SW 1271 (cell line): ENCODE data around the gene RHPN2.
A peak's percentile ranks its signal among the peaks of the same experiment; 100 is the strongest.
"Not testable (repeated sequence)": the region's sequence is repeated elsewhere in the genome, so short reads cannot be mapped to it uniquely, and the experiment has no call there.

ENCODE experiments used
- DNase-seq, 2 experiments: peaks; one replicate each; lab custom pipeline; 2025; lab: John Stamatoyannopoulos, UW

The RHPN2 gene

DNA sequence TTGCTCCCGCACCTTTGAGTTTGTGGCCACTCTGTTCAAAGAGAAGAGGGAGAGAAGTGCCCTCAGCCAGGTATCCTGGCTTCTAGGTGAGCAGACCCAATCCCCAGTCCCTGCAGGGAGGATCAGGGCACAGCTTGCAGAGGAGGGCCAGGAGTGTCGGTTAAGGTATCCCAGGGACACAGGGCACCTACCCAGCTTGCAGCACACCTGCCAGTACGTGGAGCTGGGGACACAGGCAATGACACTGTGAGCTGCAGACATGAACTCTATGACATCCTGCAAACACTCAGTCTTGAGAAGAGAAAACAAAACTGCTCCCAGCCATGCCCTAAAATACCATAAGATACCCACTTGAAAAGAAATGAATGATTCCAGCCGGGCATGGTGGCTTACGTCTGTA lies 38.1 kb downstream of the RHPN2 start:
- DNase-seq: not testable (repeated sequence)

DNA sequence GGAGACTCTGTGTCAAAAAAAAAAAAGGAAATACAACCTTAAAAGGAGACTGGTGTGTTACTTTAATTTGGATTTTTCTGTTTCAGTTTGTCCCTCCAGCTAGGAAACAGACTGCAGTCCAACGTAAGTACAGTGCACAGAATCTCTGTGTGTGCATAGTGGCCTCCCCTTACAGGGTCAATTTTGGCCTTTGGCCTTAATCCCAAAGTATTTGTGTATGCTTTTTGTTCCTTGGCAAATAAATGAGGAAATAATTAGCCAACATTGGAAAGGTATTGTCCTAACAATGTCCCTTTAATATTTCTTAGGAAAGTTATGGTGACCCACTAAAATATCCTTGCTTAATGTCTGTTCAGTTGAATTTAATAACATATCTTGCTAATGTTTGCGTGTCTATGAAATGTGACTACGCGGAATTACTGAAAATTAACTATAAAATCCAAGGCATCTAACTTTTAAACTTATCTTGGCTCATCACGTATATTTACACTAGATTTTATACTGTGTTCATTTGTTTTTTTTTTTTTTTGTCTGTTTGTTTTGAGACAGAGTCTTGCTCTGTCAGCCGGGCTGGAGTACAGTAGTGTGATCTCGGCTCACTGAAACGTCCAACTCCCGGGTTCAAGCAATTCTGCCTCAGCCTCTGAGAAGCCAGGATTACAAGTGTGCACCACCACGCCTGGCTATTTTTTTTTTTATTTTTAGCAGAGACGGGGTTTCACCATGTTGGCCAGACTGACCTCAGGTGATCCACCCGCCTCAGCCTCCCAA lies 39.0 kb downstream of the RHPN2 start:
- not testable (repeated sequence) for DNase-seq

DNA sequence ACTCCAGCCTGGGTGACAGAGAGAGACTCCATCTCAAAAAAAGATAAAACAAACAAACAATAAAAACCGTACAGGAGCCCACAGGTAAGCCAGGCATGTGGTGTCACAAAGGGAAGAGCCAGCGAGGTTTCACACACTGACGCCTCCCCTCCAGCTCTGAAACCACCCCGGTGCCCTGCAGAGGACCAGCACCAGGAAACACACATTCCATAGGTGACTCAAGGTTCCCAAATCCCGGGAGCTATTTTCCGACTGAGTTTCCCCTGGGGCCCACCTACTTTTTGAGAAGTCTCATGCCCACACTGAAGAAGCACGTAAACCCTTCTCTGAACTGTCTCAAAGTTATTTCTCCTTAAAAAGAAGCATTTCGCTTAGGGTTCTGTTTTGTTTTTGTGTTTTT lies 40.3 kb downstream of the RHPN2 start:
- no peak for DNase-seq

DNA sequence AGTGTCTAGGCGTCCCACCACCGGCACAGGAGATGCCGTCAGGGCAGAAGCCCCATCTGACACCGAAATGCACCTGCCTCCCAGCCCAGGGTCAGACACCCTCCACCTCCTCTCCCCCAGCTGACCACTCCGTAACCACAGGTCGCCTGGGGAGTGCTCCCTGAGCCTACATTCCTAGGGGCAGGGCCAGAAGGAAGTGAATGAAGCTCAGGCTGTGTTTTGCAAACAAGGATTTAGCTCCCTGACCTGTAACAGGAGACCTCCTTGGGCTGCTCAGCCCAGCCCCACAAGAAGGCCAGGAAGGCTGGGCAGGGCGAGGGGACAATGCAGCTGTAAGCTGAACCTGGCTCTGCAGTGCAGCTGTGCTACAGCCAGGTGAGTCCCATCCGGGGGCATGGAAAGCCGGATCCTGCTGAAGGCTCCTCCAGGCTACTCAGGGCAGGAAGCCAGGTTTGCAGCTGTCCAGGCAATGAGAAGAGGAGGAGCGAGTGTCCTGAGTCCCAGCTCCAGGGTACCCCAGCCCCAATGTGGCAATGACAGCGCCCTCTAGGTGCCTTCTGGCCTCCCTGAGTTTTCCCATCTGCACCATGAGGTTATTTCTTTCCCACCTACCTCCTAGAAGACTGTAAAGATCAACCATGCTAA lies 42.1 kb downstream of the RHPN2 start:
- DNase-seq: no peak

DNA sequence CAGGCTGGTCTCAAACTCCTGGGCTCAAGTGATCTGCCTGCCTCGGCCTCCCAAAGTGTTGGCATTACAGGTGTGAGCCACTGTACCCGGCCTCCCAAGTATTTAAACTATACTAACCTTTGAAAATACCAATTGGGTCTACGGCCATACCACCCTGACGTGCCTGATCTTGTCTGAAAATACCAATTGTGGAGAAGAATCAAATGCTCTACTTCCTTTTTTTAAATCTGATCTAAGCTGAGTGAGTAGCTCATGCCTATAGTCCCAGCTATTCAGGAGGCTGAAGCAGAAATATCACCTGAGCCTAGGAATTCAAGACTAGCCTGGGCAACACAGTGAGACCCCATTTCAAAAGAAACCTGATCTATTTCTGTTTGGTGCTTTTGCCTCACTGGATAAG lies 53.8 kb downstream of the RHPN2 start:
- not testable (repeated sequence) for DNase-seq

DNA sequence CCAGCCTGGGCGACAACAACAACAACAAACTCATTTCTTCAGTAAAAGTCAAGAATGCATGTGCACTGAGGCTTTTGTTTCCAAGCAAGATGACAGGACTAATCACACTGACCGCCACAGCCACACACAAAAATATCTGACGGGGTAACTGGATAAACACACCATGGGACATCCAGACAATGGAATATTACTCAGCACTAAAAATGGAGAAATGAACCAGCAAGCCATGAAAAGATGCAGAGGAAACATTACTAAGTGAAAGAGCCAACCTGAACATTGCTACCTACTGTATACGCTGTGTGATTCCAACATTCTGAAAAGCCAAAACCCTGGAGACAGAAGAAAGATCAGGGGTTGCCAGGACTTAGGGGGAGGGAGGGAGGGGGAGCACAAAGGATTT lies 56.0 kb downstream of the RHPN2 start:
- DNase-seq: no peak

DNA sequence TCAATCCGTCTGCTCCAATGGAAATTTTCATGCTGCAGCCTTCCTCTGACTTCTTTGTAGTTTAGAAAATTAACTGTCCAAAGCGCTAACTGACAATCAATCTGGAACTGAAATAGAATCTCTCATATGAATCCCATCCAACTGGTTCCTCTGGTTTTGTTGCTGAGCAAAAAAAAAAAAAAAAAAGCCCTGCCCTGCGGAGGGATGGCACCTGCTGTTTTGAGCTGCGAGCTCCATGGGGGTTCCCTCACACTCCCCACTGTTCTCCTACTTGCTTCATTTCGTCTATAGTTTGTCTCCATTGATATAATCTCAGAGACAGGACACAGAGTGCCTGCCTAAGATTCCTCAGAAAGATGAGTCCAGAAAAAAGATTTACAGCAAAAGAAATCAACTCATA lies 59.2 kb downstream of the RHPN2 start:
- no peak for DNase-seq

DNA sequence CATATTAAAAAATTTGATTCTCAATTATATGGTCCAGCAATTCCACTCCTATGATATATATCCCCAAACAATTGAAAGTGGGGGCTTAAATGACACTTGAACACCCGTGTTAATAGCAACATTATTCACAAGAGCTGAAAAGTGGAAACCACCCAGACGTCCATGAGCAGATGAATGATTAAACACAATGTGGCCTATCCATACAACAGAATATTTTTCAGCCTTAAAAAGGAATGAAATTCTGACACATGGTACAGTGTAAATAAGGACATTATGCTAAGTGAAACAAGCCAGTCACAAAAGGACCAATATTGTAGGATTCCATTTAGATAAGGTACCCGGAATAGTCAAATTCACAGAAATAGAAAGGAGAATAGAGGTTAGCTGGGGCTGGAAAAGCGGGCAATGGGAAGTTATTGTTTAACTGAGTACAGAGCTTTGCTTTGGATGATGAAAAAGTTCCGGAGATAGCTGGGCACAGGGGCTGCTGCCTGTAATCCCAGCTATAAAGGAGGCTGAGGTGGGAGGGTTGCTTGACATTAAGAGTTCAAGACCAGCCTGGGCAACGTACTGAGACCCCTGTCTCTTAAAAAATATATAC lies 61.2 kb downstream of the RHPN2 start:
- not testable (repeated sequence) for DNase-seq

DNA sequence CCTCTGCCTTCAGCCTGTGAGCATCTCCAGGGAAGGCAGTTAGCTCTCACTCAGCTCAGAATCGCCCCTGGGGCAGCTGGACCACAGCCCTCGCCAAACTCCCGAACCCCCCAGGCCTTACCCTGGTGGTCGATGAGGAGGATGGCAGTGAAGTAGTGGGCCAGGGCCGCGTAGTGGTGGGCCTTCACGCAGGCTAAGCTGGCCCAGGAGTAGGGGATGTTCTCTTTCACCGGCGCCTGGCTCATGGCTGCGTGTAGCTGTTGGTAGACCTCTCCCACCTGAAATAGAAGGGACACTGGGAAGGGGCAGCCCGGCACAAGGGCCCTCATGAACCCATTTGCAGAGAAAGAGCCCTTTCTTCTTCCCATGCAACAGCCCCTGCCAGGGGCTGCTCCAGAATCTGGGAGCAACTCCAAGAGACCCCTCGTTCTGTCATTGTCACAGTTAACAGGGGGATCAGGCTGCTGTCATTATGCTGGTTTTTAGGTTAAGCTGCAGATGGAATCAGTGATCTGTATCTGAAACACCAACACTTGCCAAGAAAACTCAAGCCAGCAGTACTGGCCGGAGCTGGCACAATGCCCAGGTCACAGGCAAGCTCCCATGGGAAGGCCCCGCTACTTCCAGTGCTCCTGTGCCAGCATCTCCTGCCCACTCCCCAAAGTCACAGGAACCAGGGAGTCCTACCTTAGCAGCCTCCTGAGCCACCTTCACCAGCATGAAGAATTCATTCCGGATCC lies 62.4 kb downstream of the RHPN2 start:
- not testable (repeated sequence) for DNase-seq

DNA sequence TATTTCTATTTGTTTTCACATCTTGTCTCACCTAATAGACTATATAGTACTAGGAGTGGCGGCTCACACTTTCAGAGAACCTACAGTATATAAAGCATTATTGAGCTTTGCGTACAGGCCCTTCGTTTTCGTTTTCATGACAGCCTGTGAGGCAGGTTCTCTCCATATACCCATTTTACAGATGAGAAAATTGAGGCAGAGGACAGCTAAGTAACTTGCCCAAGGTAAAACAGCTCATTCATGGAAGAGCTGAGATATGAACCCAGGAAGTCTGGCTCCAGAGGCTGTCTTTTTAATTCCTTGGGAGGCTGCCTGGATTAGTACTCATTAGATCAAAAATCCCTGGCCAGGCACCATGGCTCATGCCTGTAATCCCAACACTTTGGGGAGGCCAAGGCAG lies 63.8 kb downstream of the RHPN2 start:
- DNase-seq: no peak

DNA sequence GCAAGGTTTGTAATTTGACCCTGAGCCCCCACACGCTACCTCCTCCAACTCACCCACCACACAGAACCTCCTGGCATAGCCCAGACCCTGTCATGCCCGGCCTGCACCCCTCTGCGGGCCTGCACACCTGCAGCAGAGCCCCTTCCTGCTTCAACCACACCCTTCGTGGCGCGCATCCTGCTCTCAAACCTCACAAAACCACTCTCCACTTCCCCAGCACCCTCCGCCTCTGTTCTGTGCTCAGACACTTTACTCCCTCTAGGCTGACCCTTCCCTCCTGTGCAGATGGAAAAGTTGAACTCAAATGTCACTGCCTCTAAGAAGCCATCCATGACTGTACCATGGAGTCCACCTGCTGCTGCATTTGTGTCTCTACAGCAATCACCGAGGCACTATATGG lies 64.2 kb downstream of the RHPN2 start:
- DNase-seq: no peak

DNA sequence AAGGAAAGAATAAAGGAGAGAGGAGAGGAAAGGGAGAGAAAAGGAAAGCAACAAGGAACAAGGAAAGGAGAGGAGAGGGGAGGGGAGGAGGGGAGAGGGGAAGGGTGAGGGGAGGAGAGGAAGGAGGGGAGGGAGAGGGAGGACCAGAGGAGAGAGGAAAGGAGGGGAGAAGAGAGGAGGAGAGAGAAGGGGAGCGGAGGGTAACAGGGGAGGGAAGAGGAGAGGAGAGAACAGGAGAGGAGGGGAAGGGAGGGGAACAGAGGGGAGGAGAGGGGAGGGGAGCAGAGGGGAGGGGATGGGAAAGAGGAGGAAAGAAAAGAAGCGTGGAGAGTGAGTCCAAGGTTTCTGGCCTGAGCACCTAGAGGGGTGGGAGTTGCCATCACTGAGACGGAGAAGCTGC lies 66.0 kb downstream of the RHPN2 start:
- no peak for DNase-seq

DNA sequence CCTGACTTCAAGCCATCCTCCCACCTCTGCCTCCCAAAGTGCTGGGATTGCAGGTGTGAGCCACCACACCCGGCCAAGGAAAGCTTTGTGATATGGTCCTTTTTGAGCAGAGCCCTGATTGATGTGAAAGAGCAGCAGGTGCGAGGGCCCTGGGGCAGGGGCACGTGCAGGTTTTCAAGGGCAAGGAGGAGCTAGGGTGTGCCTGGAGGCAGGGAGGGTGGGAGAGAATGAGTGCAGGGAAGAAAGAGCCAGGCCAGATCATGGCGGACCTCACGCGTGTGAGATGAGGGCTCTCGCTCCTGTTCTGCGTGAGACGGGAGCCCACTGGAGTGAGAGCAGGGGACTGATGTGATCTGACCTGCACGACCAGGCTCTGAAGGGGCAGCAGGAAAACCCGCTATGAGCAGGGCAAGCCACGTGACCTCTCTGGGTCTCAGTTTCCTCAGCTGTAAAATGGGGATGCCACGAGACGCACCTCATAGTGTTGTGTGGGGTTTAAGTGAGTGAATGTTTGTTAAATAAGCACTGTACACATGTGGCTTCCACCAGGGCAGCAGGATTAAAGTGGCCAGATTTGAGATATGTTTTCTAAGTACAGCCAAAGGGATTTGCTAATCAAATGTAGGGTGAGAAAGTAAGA lies 66.9 kb downstream of the RHPN2 start:
- DNase-seq: no peak

DNA sequence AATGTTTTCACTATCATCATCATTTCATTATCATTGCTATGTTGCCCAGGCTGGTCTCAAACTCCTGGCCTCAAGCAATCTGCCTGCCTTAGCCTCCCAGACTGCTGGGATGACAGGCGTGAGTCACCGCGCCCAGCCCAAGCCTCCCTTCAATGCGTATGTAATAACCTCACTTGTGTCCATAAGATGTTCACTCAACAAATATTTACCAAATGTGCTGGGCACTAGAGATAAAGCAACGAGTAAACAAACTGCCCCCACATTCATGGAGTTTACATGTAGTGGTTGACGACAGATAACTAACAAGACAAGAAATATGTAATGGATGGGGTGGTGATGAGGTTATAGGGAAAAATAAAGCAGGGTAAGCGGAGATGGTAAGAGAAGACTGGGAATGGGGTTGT lies 67.6 kb downstream of the RHPN2 start:
- DNase-seq: not testable (repeated sequence)

DNA sequence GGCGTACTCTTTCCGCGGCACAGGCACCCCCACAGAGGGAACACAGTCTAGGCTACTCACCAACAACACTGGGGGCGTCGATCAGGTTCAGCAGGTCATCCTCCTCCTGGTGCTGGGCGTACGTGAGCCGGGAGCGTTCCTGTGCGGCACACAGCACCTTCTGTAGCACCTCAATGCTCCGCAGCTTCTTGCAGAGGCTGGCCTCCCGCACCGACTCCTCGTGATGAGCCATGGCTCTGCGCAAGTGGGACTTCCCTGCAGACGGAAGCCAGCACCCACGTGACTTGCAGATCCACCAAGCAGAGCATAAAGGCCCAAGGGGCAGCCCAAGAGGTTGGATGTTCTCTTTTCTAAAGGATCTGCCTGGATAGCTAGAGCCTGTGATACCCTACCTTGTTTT lies 68.7 kb downstream of the RHPN2 start:
- not testable (repeated sequence) for DNase-seq

DNA sequence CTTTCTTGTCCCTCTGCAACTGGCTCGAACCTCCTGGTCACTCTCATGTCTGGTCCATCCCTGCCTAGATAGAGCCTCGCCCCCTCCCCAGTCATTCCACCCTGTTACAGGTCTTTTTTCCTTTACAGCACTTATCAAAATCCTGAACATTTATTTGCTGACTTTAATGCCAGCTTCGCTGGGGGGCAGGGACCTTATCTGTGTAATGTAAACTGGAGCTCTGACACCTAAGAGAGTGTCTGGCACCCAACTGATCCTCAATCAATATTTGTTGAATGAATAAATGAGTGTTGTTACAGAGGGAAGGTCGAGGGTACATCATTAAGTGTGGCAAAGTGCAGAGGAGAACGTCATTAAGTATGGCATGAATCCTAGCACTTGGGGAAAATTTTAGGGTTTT lies 76.0 kb downstream of the RHPN2 start:
- no peak for DNase-seq

DNA sequence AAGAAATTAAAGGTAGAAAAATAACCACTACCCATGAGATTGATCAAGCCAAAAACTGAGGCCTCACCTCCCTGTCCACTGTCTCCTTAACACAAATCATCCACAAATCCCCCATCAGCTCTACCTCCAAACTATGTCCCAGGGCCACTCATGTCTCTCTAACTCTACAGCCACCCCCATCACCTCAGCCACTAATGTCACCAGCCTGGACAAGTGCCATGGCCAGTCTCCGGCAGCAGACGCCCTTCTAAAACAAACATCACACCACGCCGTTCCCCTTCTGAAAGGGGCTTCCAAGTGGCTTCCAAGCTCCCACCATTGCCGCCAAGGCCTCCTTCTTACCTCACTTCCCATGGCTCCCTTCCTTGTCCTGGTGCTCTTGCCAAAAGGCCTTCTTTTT lies 76.4 kb downstream of the RHPN2 start:
- not testable (repeated sequence) for DNase-seq

DNA sequence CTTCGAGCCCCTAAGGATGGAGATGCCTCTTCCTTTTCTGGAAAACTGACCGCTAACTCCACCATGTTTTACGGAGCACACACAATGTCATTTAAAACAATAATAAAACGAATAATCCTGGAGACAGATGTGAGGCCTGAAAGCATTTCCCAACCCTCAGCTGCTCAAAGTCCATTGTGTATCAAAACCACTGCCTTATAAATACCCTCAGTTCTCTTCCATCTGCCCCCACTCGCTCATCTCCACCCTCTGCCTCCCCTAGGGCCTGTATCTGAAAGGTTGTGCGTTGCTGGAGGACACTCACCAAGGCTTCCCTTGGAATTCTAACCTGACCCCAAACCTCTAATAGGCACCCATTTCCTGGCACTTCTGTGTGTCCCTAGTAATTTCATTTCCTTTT lies 82.2 kb downstream of the RHPN2 start:
- not testable (repeated sequence) for DNase-seq

DNA sequence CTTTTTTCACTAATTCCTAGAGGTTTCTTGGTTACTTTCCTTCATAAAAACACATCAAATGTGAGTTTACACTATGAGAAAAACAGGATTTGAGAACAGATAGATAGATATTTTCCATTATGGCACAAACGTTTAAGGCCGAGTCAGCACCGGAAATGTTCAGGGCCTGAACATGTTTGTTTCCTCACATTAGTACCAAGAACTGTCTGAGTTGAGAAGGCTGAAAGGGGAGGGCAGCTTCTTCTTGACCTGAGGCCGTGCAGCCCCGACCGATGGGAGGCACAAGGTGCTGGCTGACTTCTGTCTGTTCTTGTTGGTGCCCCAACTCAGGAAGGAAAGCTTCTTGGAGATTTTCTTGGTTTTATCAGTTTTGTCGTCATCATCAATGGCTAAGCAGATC lies 84.9 kb downstream of the RHPN2 start:
- DNase-seq: not testable (repeated sequence)

DNA sequence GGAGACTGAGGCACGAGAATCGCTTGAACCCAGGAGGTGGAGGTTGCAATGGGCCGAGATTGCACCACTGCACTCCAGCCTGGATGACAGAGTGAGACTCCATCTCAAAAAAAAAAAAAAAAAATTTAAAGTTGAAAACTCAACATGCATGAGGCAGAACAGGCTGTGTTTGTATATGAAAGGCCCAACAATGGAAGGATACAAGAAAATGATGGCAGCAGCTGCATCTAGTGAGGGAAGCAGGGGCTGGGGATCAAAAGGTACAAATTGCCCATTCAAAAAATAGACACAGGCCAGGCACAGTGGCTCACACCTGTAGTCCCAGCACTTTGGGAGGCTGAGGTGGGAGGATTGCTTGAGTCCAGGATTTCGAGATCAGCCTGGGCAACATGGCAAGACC lies 86.9 kb downstream of the RHPN2 start:
- DNase-seq: not testable (repeated sequence)

DNA sequence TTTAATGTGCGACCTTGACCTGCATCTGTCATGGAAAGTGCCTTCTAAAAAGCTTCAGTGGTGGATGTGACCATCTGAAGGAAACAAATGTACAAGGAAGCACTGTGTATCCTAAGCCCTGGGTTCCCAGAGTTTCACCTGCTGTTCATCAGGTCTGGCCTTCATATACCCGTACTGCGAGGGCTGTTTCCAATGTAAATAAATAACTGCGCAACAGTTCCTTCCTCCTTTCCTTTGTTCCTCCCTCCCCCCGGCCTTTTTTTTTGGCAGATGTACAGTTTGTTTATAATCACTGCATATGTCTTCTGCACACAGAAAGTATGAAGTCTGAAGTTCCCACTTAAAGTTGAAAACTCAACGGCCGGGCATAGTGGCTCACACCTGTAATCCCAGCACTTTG lies 87.4 kb downstream of the RHPN2 start:
- DNase-seq: no peak

DNA sequence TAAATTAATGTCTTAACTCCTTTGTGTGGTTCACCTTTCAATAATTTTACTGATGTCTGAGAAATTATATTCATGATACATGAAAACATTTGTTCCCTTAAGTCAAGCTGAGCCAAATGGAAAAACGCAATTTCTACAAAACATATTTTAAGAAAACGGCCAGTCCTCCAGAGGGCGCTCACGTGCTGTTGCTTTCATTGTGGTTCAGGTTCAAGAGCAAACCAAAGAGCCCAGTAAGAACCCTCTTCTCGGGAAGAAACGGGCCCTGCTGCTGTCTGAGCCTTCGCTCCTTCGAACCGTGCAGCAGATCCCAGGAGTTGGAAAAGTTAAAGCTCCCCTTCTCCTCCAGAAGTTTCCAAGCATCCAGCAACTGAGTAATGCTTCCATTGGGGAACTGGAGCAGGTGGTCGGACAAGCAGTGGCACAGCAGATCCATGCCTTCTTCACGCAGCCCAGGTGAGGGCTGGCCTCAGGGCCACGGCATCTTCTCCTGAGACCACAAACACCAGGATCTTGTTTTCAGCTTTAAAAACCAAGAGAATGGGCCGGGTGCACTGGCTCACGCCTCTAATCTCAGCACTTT lies 88.4 kb downstream of the RHPN2 start:
- peak; percentile 1 to 24 for DNase-seq
